NB4 (cell line): Measurements from ENCODE around the gene AUH.

ENCODE experiments used
- DNase-seq: peaks from one replicate; pipeline ENCODE4 v3.0.0; 2010; ENCODE audit warnings: low read depth
- H3K4me3 ChIP-seq: one replicate; pipeline ENCODE4 v1.5.1; 2011; ENCODE audit warnings: mild to moderate bottlenecking, low read depth, low read length, moderate library complexity
- CTCF ChIP-seq: IDR thresholded peaks from one replicate; pipeline ENCODE4 v1.5.1; 2012; ENCODE audit warnings: low read depth, low read length
- MAX ChIP-seq: IDR thresholded peaks from 2 replicates; pipeline ENCODE4 v1.6.1; 2011; ENCODE audit warnings: low read depth, low read length
- MYC ChIP-seq: IDR thresholded peaks from 2 replicates; pipeline ENCODE4 v1.6.1; 2011; ENCODE audit warnings: low read depth, low read length
- POLR2A ChIP-seq: IDR thresholded peaks from 2 replicates; pipeline ENCODE4 v1.6.1; 2011; ENCODE audit warnings: mild to moderate bottlenecking; ENCODE audit not compliant: insufficient read length; ENCODE audit errors: extremely low read depth

The AUH gene

GRCh38 chr9:91265514-91265913 is 96.2 kb downstream of the AUH start:
- TF ChIP-seq POLR2A (no peak), MYC (no peak), MAX (no peak), CTCF (no peak)
- no peak overlapping the region for H3K4me3 ChIP-seq
- no peak for DNase-seq

DNA sequence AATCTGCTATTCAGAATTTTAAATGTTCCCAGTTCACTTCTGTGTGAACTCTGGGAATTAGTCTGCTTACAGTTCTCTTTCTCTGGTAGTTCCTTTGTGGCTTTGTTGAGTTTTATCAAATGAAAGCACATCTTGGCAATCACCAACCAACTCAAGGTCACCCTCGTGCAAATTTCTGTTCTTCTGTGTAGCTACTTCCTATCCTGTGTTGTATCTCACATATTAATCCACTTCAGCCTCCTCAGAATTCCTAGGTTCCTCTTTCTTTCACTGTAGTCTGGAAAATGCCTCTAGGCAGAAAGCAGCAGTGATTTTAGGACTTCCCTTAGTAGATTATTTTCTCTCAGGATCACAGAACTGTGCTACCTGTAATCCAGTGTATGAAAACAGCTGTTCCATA is 100.3 kb downstream of the AUH start:
- H3K4me3 ChIP-seq = no peak overlapping the region
- no peak for DNase-seq
- TF ChIP-seq POLR2A = no peak
- TF ChIP-seq CTCF = no peak
- TF ChIP-seq MAX = no peak
- TF ChIP-seq MYC = no peak

GRCh38 chr9:91259162-91259561 is 102.6 kb downstream of the AUH start:
- TF ChIP-seq POLR2A = no peak

GRCh38 chr9:91258451-91258850 is 103.3 kb downstream of the AUH start:
- no peak for TF ChIP-seq CTCF
- no peak for TF ChIP-seq MYC
- no peak for TF ChIP-seq POLR2A
- no peak for TF ChIP-seq MAX
- no peak overlapping the region for H3K4me3 ChIP-seq
- peak; percentile 56 for DNase-seq

More at GRCh38 chr9:91259162-91259561, 102.6 kb downstream of the AUH start:
- DNase-seq = no peak
- H3K4me3 ChIP-seq = no peak overlapping the region

GRCh38 chr9:91256235-91256634 is 105.5 kb downstream of the AUH start:
- no peak for DNase-seq
- H3K4me3 ChIP-seq = no peak overlapping the region
- TF ChIP-seq CTCF (no peak), POLR2A (no peak), MYC (no peak), MAX (no peak)

- TF ChIP-seq POLR2A (no peak), CTCF (no peak), MYC (no peak), MAX (no peak)
- DNase-seq = no peak
- no peak overlapping the region for H3K4me3 ChIP-seq
Observed at GRCh38 chr9:91255327-91255726, 106.4 kb downstream of the AUH start.
